B cell (primary cell): ENCODE measurements around the gene HEPACAM. TPM values are rescaled to one million over a fixed set of nuclear protein-coding genes. Genes with fewer than 3 reads are reported as not detected.

ENCODE experiments used
- ATAC-seq: fragments of 200-7000 bp; cut with Tn5 transposase; one replicate; pipeline ENCODE4 v1.10.0; 2021; ENCODE audit warnings: low read depth, mild to moderate bottlenecking, moderate number of reproducible peaks, moderate library complexity
- CTCF ChIA-PET: fragments of 350-600 bp; sonication (Branson Sonifier 250); formaldehyde crosslinking; loops from one replicate; lab custom pipeline; 2021; ENCODE audit warnings: antibody characterized with exemption, inconsistent platforms; lab: Charles Lee
- POLR2A ChIA-PET: fragments of 350-600 bp; sonication (Branson Sonifier 250); formaldehyde crosslinking; loops from one replicate; lab custom pipeline; 2021; ENCODE audit warnings: antibody characterized with exemption; lab: Charles Lee
- DNase-seq: peaks from one replicate; pipeline ENCODE4 v3.0.0; 2013
- H2AFZ ChIP-seq: 2 replicates; pipeline ENCODE4 v1.6.1; 2012; ENCODE audit warnings: mild to moderate bottlenecking, low read depth, low read length; ENCODE audit not compliant: insufficient read depth, poor library complexity, severe bottlenecking
- H3K27ac ChIP-seq, 2 donors: 1 replicate in 1 of 2; 2 replicates in 1 of 2; pipeline ENCODE4 v1.5.1; 2012 to 2013; ENCODE audit warnings: low read length in 2 of 2, mild to moderate bottlenecking in 2 of 2, moderate library complexity in 1 of 2
- H3K27me3 ChIP-seq, 4 experiments: fragments of 200-600 bp in 1 of 4; sonication (generic) in 1 of 4; replicated peaks in 1 of 4; 1 replicate in 2 of 4; 2 replicates in 2 of 4; pipeline versions ENCODE4 v1.6.1 to v1.7.0; 2013 to 2016; ENCODE audit warnings: low read length in 3 of 4, mild to moderate bottlenecking in 2 of 4, mixed read lengths in 1 of 4, moderate library complexity in 1 of 4; ENCODE audit not compliant: insufficient read depth in 4 of 4, control insufficient read depth in 3 of 4; ENCODE audit errors: control extremely low read depth in 1 of 4
- H3K36me3 ChIP-seq, 2 experiments: replicated peaks in 1 of 2; 1 replicate in 1 of 2; 2 replicates in 1 of 2; pipeline versions ENCODE4 v1.6.1 to v1.7.1; 2013; ENCODE audit warnings: low read length in 1 of 2; ENCODE audit not compliant: insufficient read depth in 2 of 2, control insufficient read depth in 1 of 2; ENCODE audit errors: control extremely low read depth in 1 of 2, extremely low read depth in 1 of 2
- H3K4me1 ChIP-seq, 2 donors: fragments of 200-600 bp in 1 of 2; sonication (generic) in 1 of 2; 1 replicate in 1 of 2; 2 replicates in 1 of 2; pipeline versions ENCODE4 v1.5.1 to v1.6.1; 2013 to 2017; ENCODE audit warnings: low read length in 2 of 2; ENCODE audit not compliant: control insufficient read depth in 2 of 2, insufficient read depth in 2 of 2
- H3K4me2 ChIP-seq: replicated peaks from 2 replicates; pipeline ENCODE3; 2012; ENCODE audit warnings: mild to moderate bottlenecking, low read depth, low read length; ENCODE audit not compliant: poor library complexity, severe bottlenecking
- H3K4me3 ChIP-seq, 5 experiments: fragments of 200-600 bp in 1 of 5; sonication (generic) in 1 of 5; 1 replicate in 3 of 5; 2 replicates in 2 of 5; pipeline versions ENCODE4 v1.5.1 to v1.7.0; 2011 to 2016; ENCODE audit warnings: low read length in 4 of 5, mild to moderate bottlenecking in 4 of 5, low read depth in 2 of 5, control low read depth in 1 of 5, moderate library complexity in 1 of 5; ENCODE audit not compliant: insufficient read depth in 1 of 5; ENCODE audit errors: control extremely low read depth in 1 of 5, extremely low read depth in 1 of 5
- H3K79me2 ChIP-seq: fragments of 200-600 bp; sonication (generic); one replicate; pipeline ENCODE4 v1.6.0; 2016; ENCODE audit warnings: low read length; ENCODE audit not compliant: control insufficient read depth, insufficient read depth
- H3K9ac ChIP-seq: fragments of 200-600 bp; sonication (generic); 2 replicates; pipeline ENCODE4 v1.6.1; 2017; ENCODE audit warnings: mild to moderate bottlenecking, low read length, moderate library complexity
- H3K9me3 ChIP-seq, 3 donors: one replicate each; pipeline versions ENCODE4 v1.6.1 to v1.7.1; 2013; ENCODE audit warnings: low read length in 2 of 3; ENCODE audit not compliant: control insufficient read depth in 2 of 3, insufficient read depth in 1 of 3; ENCODE audit errors: control extremely low read depth in 1 of 3
- H4K20me1 ChIP-seq: 2 replicates; pipeline ENCODE4 v1.6.0; 2012; ENCODE audit warnings: mild to moderate bottlenecking, low read length; ENCODE audit not compliant: insufficient read depth, control insufficient read depth, poor library complexity, severe bottlenecking
- H3K27ac Mint-ChIP-seq: one replicate; pipeline ENCODE4 v1.8.0; 2021; ENCODE audit warnings: mixed read lengths
- H3K27me3 Mint-ChIP-seq: one replicate; pipeline ENCODE4 v1.8.0; 2021; ENCODE audit warnings: mixed read lengths
- H3K4me1 Mint-ChIP-seq: one replicate; pipeline ENCODE4 v1.8.0; 2021; ENCODE audit warnings: mixed read lengths
- H3K4me3 Mint-ChIP-seq: one replicate; pipeline ENCODE4 v1.8.0; 2021; ENCODE audit warnings: mixed read lengths
- H3K9me3 Mint-ChIP-seq: one replicate; pipeline ENCODE4 v1.8.0; 2022; ENCODE audit warnings: mixed read lengths; ENCODE audit not compliant: insufficient read depth
- EZH2 ChIP-seq: IDR thresholded peaks from 2 replicates; pipeline ENCODE4 v1.6.1; 2012; ENCODE audit warnings: borderline replicate concordance, low read depth, mild to moderate bottlenecking, moderate library complexity, low read length; ENCODE audit not compliant: insufficient read depth, poor library complexity, severe bottlenecking
- WGBS: methylation state at CpG from one replicate; pipeline ENCODE4 v1.1.5; 2013; ENCODE audit warnings: missing lambda C conversion rate; ENCODE audit not compliant: insufficient coverage; 5-methylcytosine and 5-hydroxymethylcytosine counted together
- intact Hi-C: fragments of 100-400 bp; cut with micrococcal nuclease; formaldehyde crosslinking; loops from one replicate; pipeline ENCODE4 v1.10.0; 2022
- polyA plus RNA-seq: library from polyadenylated mRNA; depleted of rRNA; stranded (reverse); fragments of >200 nt; gene quantifications from 2 replicates; pipeline ENCODE4 v1.2.3, GENCODE V29; 2012
- total RNA-seq, 2 donors: library from RNA; stranded (reverse); fragments of 120-200 nt in 1 of 2; gene quantifications; 1 replicate in 1 of 2; 2 replicates in 1 of 2; pipeline versions ENCODE4 v1.2.3 to v1.2.4, GENCODE V29; 2013 to 2022
- TF ChIP-seq, protein P1 (sequence below): fragments of 200-600 bp; IDR thresholded peaks from one replicate; pipeline ENCODE4 v1.8.0; 2022; ENCODE audit warnings: antibody characterized with exemption, mild to moderate bottlenecking

HEPACAM gene
- total and polyA plus RNA-seq, 2 donors (not counting 1 experiment from before 2014, with no cell fraction given), result not detected

DNA sequence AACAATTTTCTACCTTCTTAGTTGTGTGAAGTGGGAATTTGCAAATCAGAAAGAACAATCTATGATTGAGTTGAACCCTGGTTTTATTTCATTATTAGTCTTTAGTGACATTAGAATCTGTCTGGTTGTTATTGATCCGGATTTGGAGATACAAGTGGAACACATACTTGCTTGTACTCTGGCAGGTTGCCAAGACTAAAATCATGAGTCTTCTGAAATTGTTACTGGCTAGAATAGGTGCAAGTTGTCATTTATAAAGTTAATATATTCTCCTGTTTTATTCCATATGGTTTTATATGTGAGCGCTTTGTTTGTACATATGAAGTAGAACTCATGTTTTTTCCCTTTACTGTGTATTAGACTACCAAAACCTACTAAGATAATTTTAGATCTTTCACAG, 41.2 kb upstream of the HEPACAM start:
- H3K4me3 ChIP-seq, result no peak overlapping the region
- no peaks in the 10 kb centered on the region for H3K36me3 ChIP-seq
- no peak overlapping the region for H2AFZ ChIP-seq
- H3K27ac ChIP-seq, result no peak overlapping the region
- no peaks in the 10 kb centered on the region for H3K27me3 Mint-ChIP-seq
- ChIA-PET CTCF (no interaction called here), POLR2A (no interaction called here)
- peaks cover 3 to 8% (median 6%) of the 10 kb centered on the region in 3 donors for H3K9me3 ChIP-seq
- H3K4me3 Mint-ChIP-seq, result no peak overlapping the region
- H4K20me1 ChIP-seq, result no peaks in the 10 kb centered on the region
- H3K9ac ChIP-seq, result no peak overlapping the region
- no peak overlapping the region for H3K4me2 ChIP-seq
- DNase-seq (no peak), ATAC-seq (no peak)
- no peak overlapping the region for H3K27ac Mint-ChIP-seq
- H3K4me1 ChIP-seq, result no peaks in the 10 kb centered on the region
- no peaks in the 10 kb centered on the region for H3K4me1 Mint-ChIP-seq
- WGBS, result no CpG with 5 or more reads among the region's 2 CpGs
- intact Hi-C loops, result no loop called here
- TF ChIP-seq, protein P1, sequence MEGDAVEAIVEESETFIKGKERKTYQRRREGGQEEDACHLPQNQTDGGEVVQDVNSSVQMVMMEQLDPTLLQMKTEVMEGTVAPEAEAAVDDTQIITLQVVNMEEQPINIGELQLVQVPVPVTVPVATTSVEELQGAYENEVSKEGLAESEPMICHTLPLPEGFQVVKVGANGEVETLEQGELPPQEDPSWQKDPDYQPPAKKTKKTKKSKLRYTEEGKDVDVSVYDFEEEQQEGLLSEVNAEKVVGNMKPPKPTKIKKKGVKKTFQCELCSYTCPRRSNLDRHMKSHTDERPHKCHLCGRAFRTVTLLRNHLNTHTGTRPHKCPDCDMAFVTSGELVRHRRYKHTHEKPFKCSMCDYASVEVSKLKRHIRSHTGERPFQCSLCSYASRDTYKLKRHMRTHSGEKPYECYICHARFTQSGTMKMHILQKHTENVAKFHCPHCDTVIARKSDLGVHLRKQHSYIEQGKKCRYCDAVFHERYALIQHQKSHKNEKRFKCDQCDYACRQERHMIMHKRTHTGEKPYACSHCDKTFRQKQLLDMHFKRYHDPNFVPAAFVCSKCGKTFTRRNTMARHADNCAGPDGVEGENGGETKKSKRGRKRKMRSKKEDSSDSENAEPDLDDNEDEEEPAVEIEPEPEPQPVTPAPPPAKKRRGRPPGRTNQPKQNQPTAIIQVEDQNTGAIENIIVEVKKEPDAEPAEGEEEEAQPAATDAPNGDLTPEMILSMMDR, result no peak
- no peak for TF ChIP-seq EZH2
- H3K79me2 ChIP-seq, result no peaks in the 10 kb centered on the region
- H3K27me3 ChIP-seq, result no peaks in the 10 kb centered on the region
- peaks cover 12% of the 10 kb centered on the region for H3K9me3 Mint-ChIP-seq

DNA sequence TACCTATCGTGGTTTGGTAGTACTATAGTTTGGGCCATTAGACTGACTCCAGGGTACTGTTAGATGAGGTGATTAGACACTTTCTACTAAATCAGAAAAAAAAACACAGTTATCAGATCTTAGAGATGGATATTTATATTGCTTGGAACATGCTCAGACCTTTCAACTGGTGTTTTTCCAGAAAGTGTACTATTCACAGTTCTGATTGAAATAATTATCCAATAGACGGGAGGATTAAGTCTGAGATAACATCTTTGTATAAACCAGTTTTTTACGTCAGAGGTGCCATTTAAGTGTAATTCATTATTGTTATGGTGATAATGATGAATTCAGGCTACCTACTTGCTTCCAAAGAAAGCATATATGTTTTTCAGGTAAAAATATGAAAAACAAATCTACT, 40.7 kb upstream of the HEPACAM start:
- peaks cover 7% of the 10 kb centered on the region for H3K9me3 Mint-ChIP-seq

More for the DNA sequence above, 40.7 kb upstream of the HEPACAM start:
- H3K9ac ChIP-seq, result no peak overlapping the region
- H3K36me3 ChIP-seq, result no peaks in the 10 kb centered on the region
- no peak for ATAC-seq
- H3K27me3 ChIP-seq, result no peaks in the 10 kb centered on the region
- CTCF ChIA-PET, result no interaction called here
- TF ChIP-seq, protein P1, result no peak
- TF ChIP-seq EZH2, result no peak
- H3K4me3 ChIP-seq, result no peak overlapping the region
- Mint-ChIP-seq H3K4me1 (no peaks in the 10 kb centered on the region), H3K27ac (no peak overlapping the region), H3K4me3 (no peak overlapping the region), H3K27me3 (no peaks in the 10 kb centered on the region)
- POLR2A ChIA-PET, result no interaction called here
- no peaks in the 10 kb centered on the region for H4K20me1 ChIP-seq
- no peak overlapping the region for H3K27ac ChIP-seq
- H2AFZ ChIP-seq, result no peak overlapping the region
- no peaks in the 10 kb centered on the region for H3K79me2 ChIP-seq
- no CpG with 5 or more reads among the region's 3 CpGs for WGBS
- no peak overlapping the region for H3K4me2 ChIP-seq
- no peaks in the 10 kb centered on the region for H3K4me1 ChIP-seq
- DNase-seq, result no peak
- H3K9me3 ChIP-seq, result peaks cover 3 to 4% (median 4%) of the 10 kb centered on the region in 3 donors
- intact Hi-C loops, result no loop called here
